ENCODE results near the gene CCDC188.
A peak's percentile ranks its signal among the peaks of the same experiment; 100 is the strongest.

CCDC188 gene

GRCh38 chr22:20130319-20130718 is 20.5 kb downstream of the CCDC188 start:
- Mint-ChIP-seq H3K36me3 (ENCODE audit: low read depth) (peaks cover 17% of the 10 kb centered on the region), H3K27me3 (ENCODE audit: low read depth) (no peaks in the 10 kb centered on the region)
- TF ChIP-seq CTCF (IDR thresholded peaks at IDR 0.05; ENCODE audit: unreplicated experiment in 3 of 3): no peak

DNA sequence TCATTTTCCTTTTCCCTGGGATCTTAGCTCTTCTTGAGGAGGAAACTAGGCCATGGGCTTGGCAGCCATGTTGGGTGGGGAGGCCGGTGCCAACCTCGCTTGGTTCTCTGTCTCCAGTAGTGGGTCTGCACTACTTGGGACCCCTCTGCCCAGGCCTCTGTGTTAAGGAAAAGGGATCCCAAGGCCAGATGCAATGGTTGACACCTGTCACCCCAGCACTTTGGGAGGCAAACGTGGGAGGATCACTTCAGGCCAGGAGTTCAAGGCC is 21.2 kb downstream of the CCDC188 start:
- no peaks in the 10 kb centered on the region for H3K27me3 Mint-ChIP-seq (ENCODE audit: low read depth)

More at GRCh38 chr22:20130319-20130718, 20.5 kb downstream of the CCDC188 start:
- H3K4me1 Mint-ChIP-seq: peaks cover 7% of the 10 kb centered on the region
- H3K27ac Mint-ChIP-seq: peak overlapping the region in 1 of 3 experiments; percentile 52
- H3K4me3 Mint-ChIP-seq: peak overlapping the region; percentile 72 to 82 (median 82)
- H3K9me3 Mint-ChIP-seq: no peaks in the 10 kb centered on the region

GRCh38 chr22:20128902-20129746 is 21.7 kb downstream of the CCDC188 start:
- peak overlapping the region in 1 of 3 experiments; percentile 51 for H3K27ac Mint-ChIP-seq
- H3K9me3 Mint-ChIP-seq: no peaks in the 10 kb centered on the region
- peaks cover 7% of the 10 kb centered on the region for H3K4me1 Mint-ChIP-seq

More for the DNA sequence above, 21.2 kb downstream of the CCDC188 start:
- Mint-ChIP-seq H3K4me3 (peak overlapping the region; percentile 72 to 82 (median 82)), H3K4me1 (peaks cover 7% of the 10 kb centered on the region), H3K36me3 (ENCODE audit: low read depth) (peaks cover 24% of the 10 kb centered on the region), H3K9me3 (no peaks in the 10 kb centered on the region), H3K27ac (no peak overlapping the region)
- TF ChIP-seq CTCF (IDR thresholded peaks at IDR 0.05; ENCODE audit: unreplicated experiment in 3 of 3): no peak

DNA sequence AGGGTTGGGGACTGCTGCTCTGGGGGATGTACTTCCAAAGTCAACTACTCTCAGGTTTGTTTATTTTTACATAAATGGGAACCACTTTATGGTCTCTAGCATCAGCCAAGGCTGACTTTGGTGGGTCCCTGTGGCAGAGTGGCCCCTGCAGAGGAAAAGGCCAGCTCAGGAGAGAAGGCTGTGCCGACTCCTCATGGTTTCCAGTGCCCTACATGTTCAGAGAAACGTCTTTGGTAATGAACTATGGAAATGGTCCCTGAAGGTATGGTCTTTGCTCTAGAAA is 22.3 kb downstream of the CCDC188 start:
- peaks cover 7% of the 10 kb centered on the region for H3K4me1 Mint-ChIP-seq
- H3K4me3 Mint-ChIP-seq: no peak overlapping the region
- no peak for TF ChIP-seq CTCF (IDR thresholded peaks at IDR 0.05; ENCODE audit: unreplicated experiment in 3 of 3)
- H3K27ac Mint-ChIP-seq: no peak overlapping the region
- H3K9me3 Mint-ChIP-seq: no peaks in the 10 kb centered on the region
- no peaks in the 10 kb centered on the region for H3K27me3 Mint-ChIP-seq (ENCODE audit: low read depth)
- peaks cover 24% of the 10 kb centered on the region for H3K36me3 Mint-ChIP-seq (ENCODE audit: low read depth)

More at GRCh38 chr22:20128902-20129746, 21.7 kb downstream of the CCDC188 start:
- Mint-ChIP-seq H3K27me3 (ENCODE audit: low read depth) (no peaks in the 10 kb centered on the region), H3K36me3 (ENCODE audit: low read depth) (peaks cover 24% of the 10 kb centered on the region), H3K4me3 (peak overlapping the region; percentile 69 to 82 (median 72))
- no peak for TF ChIP-seq CTCF (IDR thresholded peaks at IDR 0.05; ENCODE audit: unreplicated experiment in 3 of 3)

- H3K4me3 Mint-ChIP-seq: no peak overlapping the region
- H3K9me3 Mint-ChIP-seq: no peaks in the 10 kb centered on the region
- H3K27me3 Mint-ChIP-seq (ENCODE audit: low read depth): no peaks in the 10 kb centered on the region
- H3K27ac Mint-ChIP-seq: no peak overlapping the region
- H3K36me3 Mint-ChIP-seq (ENCODE audit: low read depth): peaks cover 24% of the 10 kb centered on the region
- H3K4me1 Mint-ChIP-seq: peaks cover 4% of the 10 kb centered on the region
- no peak for TF ChIP-seq CTCF (IDR thresholded peaks at IDR 0.05; ENCODE audit: unreplicated experiment in 3 of 3)
Measured at GRCh38 chr22:20127869-20128618, 22.8 kb downstream of the CCDC188 start.

Measured in nephron (organoid).